ENCODE measurements around the gene SHANK3. TPM values are rescaled to one million over a fixed set of nuclear protein-coding genes. Genes with fewer than 3 reads are reported as not detected.

The SHANK3 gene
- 0.73 and 2.2 TPM in 2 replicates for total RNA-seq

GRCh38 chr22:50672471-50673230, at the start of gene SHANK3:
SHANK3 (plus strand) TSS chr22:50672823.

GRCh38 chr22:50627642-50628542, 44.7 kb upstream of the SHANK3 start, which contains the start of gene ARSA:
ARSA (minus strand) TSS chr22:50628152; CDS start chr22:50627779, 373 bp downstream.

Small RNA genes lying within 50 kb of the gene (small RNA-seq; reads per million reads assigned to genes)
- gene RF00019: not detected
- not detected for gene RNU6-409P

Other genes starting within 250 kb of the SHANK3 start
- gene SBF1, start 197.8 kb upstream of the SHANK3 start, total RNA-seq: 63.6 and 76.8 TPM in 2 replicates
- gene ADM2, start 191.3 kb upstream of the SHANK3 start, total RNA-seq: 0.39 and 2.2 TPM in 2 replicates
- gene MIOX, start 186.0 kb upstream of the SHANK3 start, total RNA-seq: 0.20 TPM in 1 of 2 replicates, not detected in the other
- 32.3 and 36.9 TPM in 2 replicates for gene LMF2, start 165.1 kb upstream of the SHANK3 start, total RNA-seq
- gene NCAPH2, start 164.6 kb upstream of the SHANK3 start, total RNA-seq: 35.3 and 49.5 TPM in 2 replicates
- 2.7 and 5.1 TPM in 2 replicates for gene SCO2, start 147.2 kb upstream of the SHANK3 start, total RNA-seq
- 24.2 and 45.9 TPM in 2 replicates for gene TYMP, start 142.8 kb upstream of the SHANK3 start, total RNA-seq
- gene KLHDC7B, start 126.9 kb upstream of the SHANK3 start, total RNA-seq: not detected in 2 replicates
- not detected in 2 replicates for gene SYCE3, start 109.9 kb upstream of the SHANK3 start, total RNA-seq
- gene CPT1B, start 94.4 kb upstream of the SHANK3 start, total RNA-seq: 0.73 and 1.2 TPM in 2 replicates
- gene CHKB, start 90.0 kb upstream of the SHANK3 start, total RNA-seq: 22.5 and 25.4 TPM in 2 replicates
- 0.37 and 0.39 TPM in 2 replicates for gene MAPK8IP2, start 72.0 kb upstream of the SHANK3 start, total RNA-seq
- 15.8 and 16.4 TPM in 2 replicates for gene ARSA, start 44.7 kb upstream of the SHANK3 start, total RNA-seq
- gene ACR, start 65.4 kb downstream of the SHANK3 start, total RNA-seq: not detected in 2 replicates
- 8.1 and 17.4 TPM in 2 replicates for gene RABL2B, start 110.8 kb downstream of the SHANK3 start, total RNA-seq